Activated T-cell treated with anti-CD3 and anti-CD28 coated beads, Interleukin-2, amount 50 U/mL, for 48 hours (primary cell): ENCODE measurements around the gene CCDC34.
"Not testable (repeated sequence)": the region's sequence is repeated elsewhere in the genome, so short reads cannot be mapped to it uniquely, and the experiment has no call there.

Experiments
- DNase-seq, 2 experiments: peaks; one replicate each; pipeline ENCODE4 v3.0.0-alpha.2; 2020

CCDC34 gene

GRCh38 chr11:27357250-27357649 lies 5.8 kb downstream of the CCDC34 start:
- no peak for DNase-seq

- DNase-seq, result no peak
Observed at GRCh38 chr11:27356624-27357222, 6.3 kb downstream of the CCDC34 start.

- DNase-seq, result no peak
Observed at GRCh38 chr11:27355575-27356104, 7.4 kb downstream of the CCDC34 start.

GRCh38 chr11:27354359-27354965 lies 8.6 kb downstream of the CCDC34 start:
- no peak for DNase-seq

- DNase-seq, result no peak
Observed at GRCh38 chr11:27353593-27354358, 9.2 kb downstream of the CCDC34 start.

- DNase-seq, result no peak
Observed at GRCh38 chr11:27352781-27353180, 10.2 kb downstream of the CCDC34 start.

GRCh38 chr11:27350511-27350910 lies 12.5 kb downstream of the CCDC34 start:
- no peak for DNase-seq

- DNase-seq, result no peak
Observed at GRCh38 chr11:27349919-27350318, 13.1 kb downstream of the CCDC34 start.

- no peak for DNase-seq
Observed at GRCh38 chr11:27348340-27348873, 14.6 kb downstream of the CCDC34 start.

- no peak for DNase-seq
Observed at GRCh38 chr11:27347359-27348339, 15.4 kb downstream of the CCDC34 start.

- DNase-seq, result no peak
Observed at GRCh38 chr11:27339941-27340340, 23.1 kb downstream of the CCDC34 start.

- DNase-seq, result not testable (repeated sequence)
Observed at GRCh38 chr11:27334764-27335163, 28.3 kb downstream of the CCDC34 start.

GRCh38 chr11:27331981-27332380 lies 31.0 kb downstream of the CCDC34 start:
- DNase-seq, result no peak

GRCh38 chr11:27330633-27331270 lies 32.3 kb downstream of the CCDC34 start:
- DNase-seq, result no peak

GRCh38 chr11:27329867-27330632 lies 33.0 kb downstream of the CCDC34 start:
- no peak for DNase-seq

- DNase-seq, result no peak
Observed at GRCh38 chr11:27328614-27329013, 34.4 kb downstream of the CCDC34 start.

GRCh38 chr11:27327064-27327463 lies 36.0 kb downstream of the CCDC34 start:
- DNase-seq, result not testable (repeated sequence)

GRCh38 chr11:27322196-27322595 lies 40.8 kb downstream of the CCDC34 start:
- DNase-seq, result not testable (repeated sequence)

- DNase-seq, result not testable (repeated sequence)
Observed at GRCh38 chr11:27321340-27321739, 41.7 kb downstream of the CCDC34 start.

GRCh38 chr11:27319072-27319471 lies 43.9 kb downstream of the CCDC34 start:
- DNase-seq, result no peak

GRCh38 chr11:27317751-27318150 lies 45.3 kb downstream of the CCDC34 start:
- DNase-seq, result no peak
